Ecto neural progenitor cell (in vitro differentiated cells): ENCODE data around the gene MYH15.
"Not testable (repeated sequence)": the region's sequence is repeated elsewhere in the genome, so short reads cannot be mapped to it uniquely, and the experiment has no call there.

Experiments
- DNase-seq: peaks from one replicate; pipeline ENCODE4 v3.0.0-alpha.2; 2018; ENCODE audit warnings: low spot score

The MYH15 gene

GRCh38 chr3:108387063-108387462 lies 123.3 kb downstream of the MYH15 start:
- no peak for DNase-seq

GRCh38 chr3:108383306-108383705 lies 127.1 kb downstream of the MYH15 start:
- no peak for DNase-seq

GRCh38 chr3:108381529-108382140 lies 128.8 kb downstream of the MYH15 start:
- DNase-seq: no peak

- DNase-seq: no peak
These were observed 130.1 kb downstream of the MYH15 start for GRCh38 chr3:108380128-108380795.

GRCh38 chr3:108378952-108379342 lies 131.4 kb downstream of the MYH15 start:
- not testable (repeated sequence) for DNase-seq

GRCh38 chr3:108378153-108378951 lies 132.0 kb downstream of the MYH15 start:
- DNase-seq: no peak

- no peak for DNase-seq
These were observed 133.0 kb downstream of the MYH15 start for GRCh38 chr3:108377384-108377783.

- no peak for DNase-seq
These were observed 134.4 kb downstream of the MYH15 start for GRCh38 chr3:108376026-108376425.

- no peak for DNase-seq
These were observed 151.4 kb downstream of the MYH15 start for GRCh38 chr3:108359011-108359410.

GRCh38 chr3:108357042-108357441 lies 153.4 kb downstream of the MYH15 start:
- DNase-seq: no peak

GRCh38 chr3:108354562-108354961 lies 155.8 kb downstream of the MYH15 start:
- DNase-seq: no peak

GRCh38 chr3:108352176-108352575 lies 158.2 kb downstream of the MYH15 start:
- DNase-seq: no peak

GRCh38 chr3:108346301-108347227 lies 163.8 kb downstream of the MYH15 start:
- DNase-seq: no peak

GRCh38 chr3:108345492-108346205 lies 164.7 kb downstream of the MYH15 start:
- no peak for DNase-seq

- no peak for DNase-seq
These were observed 166.9 kb downstream of the MYH15 start for GRCh38 chr3:108343491-108343890.

GRCh38 chr3:108342837-108343486 lies 167.4 kb downstream of the MYH15 start:
- no peak for DNase-seq

GRCh38 chr3:108341911-108342310 lies 168.5 kb downstream of the MYH15 start:
- no peak for DNase-seq

GRCh38 chr3:108338901-108339545 lies 171.4 kb downstream of the MYH15 start:
- DNase-seq: no peak

GRCh38 chr3:108334701-108335100 lies 175.7 kb downstream of the MYH15 start:
- DNase-seq: no peak

GRCh38 chr3:108333961-108334360 lies 176.4 kb downstream of the MYH15 start:
- DNase-seq: no peak
